ENCODE measurements around the gene GAGE12G.
"Not testable (repeated sequence)": the region's sequence is repeated elsewhere in the genome, so short reads cannot be mapped to it uniquely, and the experiment has no call there.

GAGE12G gene

GRCh38 chrX:49598720-49599119 lies 28.5 kb downstream of the GAGE12G start, which contains the start of gene GAGE1:
GAGE1 (plus strand) TSS chrX:49599020; CDS start chrX:49600175, 1,155 bp downstream.
- H3K27me3 ChIP-seq (ENCODE audit: insufficient read depth, low read length); H3K9ac ChIP-seq (ENCODE audit: low read depth, low read length); H3K4me3 ChIP-seq (ENCODE audit: low read length); H3K4me1 ChIP-seq (ENCODE audit: insufficient read depth, low read length); H3K9me3 ChIP-seq (ENCODE audit: insufficient read depth, low read depth, low read length); H3K36me3 ChIP-seq (ENCODE audit: insufficient read depth, low read length); H3K27ac ChIP-seq (ENCODE audit: low read depth, low read length): not testable (repeated sequence)
- no CpG with 5 or more reads among the region's 16 CpGs for WGBS

- no peaks in the 10 kb centered on the region for H3K4me1 ChIP-seq (ENCODE audit: insufficient read depth, low read length)
- no peaks in the 10 kb centered on the region for H3K36me3 ChIP-seq (ENCODE audit: insufficient read depth, low read length)
- no peaks in the 10 kb centered on the region for H3K9me3 ChIP-seq (ENCODE audit: insufficient read depth, low read depth, low read length)
- H3K27ac ChIP-seq (ENCODE audit: low read depth, low read length): no peak overlapping the region
- H3K9ac ChIP-seq (ENCODE audit: low read depth, low read length): no peak overlapping the region
- H3K27me3 ChIP-seq (ENCODE audit: insufficient read depth, low read length): no peaks in the 10 kb centered on the region
- no peak overlapping the region for H3K4me3 ChIP-seq (ENCODE audit: low read length)
- 92% methylated on average over 7 of the region's 7 CpGs for WGBS
Measured at GRCh38 chrX:49610718-49611310, 40.6 kb downstream of the GAGE12G start.

DNA sequence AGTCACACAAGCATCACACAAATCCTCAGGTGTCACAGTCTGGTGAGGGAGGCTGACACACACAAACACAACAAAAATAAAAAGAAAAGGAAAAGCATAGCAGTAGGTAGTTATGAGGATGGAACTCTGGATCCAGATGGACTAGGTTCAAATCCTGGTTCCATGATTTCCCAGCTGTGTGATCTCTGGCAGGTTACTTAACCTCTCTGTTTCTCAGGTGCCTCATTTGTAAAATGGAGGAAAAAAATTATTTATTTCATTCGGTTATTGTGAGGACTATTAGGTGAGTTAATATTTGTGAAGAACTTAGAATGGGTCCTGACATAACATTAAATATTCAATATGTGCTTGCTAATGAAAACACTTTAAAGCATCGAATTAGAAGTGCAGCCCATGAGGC lies 48.4 kb downstream of the GAGE12G start:
- no peaks in the 10 kb centered on the region for H3K36me3 ChIP-seq (ENCODE audit: insufficient read depth, low read length)
- WGBS: 100% methylated on average over 1 of the region's 2 CpGs
- H3K27ac ChIP-seq (ENCODE audit: low read depth, low read length): no peak overlapping the region
- H3K4me1 ChIP-seq (ENCODE audit: insufficient read depth, low read length): no peaks in the 10 kb centered on the region
- no peaks in the 10 kb centered on the region for H3K9me3 ChIP-seq (ENCODE audit: insufficient read depth, low read depth, low read length)
- no peaks in the 10 kb centered on the region for H3K27me3 ChIP-seq (ENCODE audit: insufficient read depth, low read length)
- no peak overlapping the region for H3K9ac ChIP-seq (ENCODE audit: low read depth, low read length)
- H3K4me3 ChIP-seq (ENCODE audit: low read length): no peak overlapping the region

Measured in HUES64 (cell line).